NT2/D1 (cell line): ENCODE measurements around the gene GCNA.

Experiments used
- DNase-seq: peaks from one replicate; pipeline ENCODE4 v3.0.0-alpha.2; 2011; ENCODE audit warnings: low read depth, low spot score
- H3K27me3 ChIP-seq: 2 replicates; pipeline ENCODE4 v1.6.0; 2011; ENCODE audit warnings: mild to moderate bottlenecking; ENCODE audit not compliant: insufficient read length, insufficient read depth
- H3K36me3 ChIP-seq: 2 replicates; pipeline ENCODE4 v1.6.1; 2011; ENCODE audit warnings: mild to moderate bottlenecking, low read length, mixed read lengths; ENCODE audit not compliant: insufficient read depth, insufficient read length
- H3K4me1 ChIP-seq: 2 replicates; pipeline ENCODE4 v1.5.1; 2011; ENCODE audit not compliant: insufficient read depth, insufficient read length
- H3K4me3 ChIP-seq: 2 replicates; pipeline ENCODE4 v1.5.1; 2011; ENCODE audit warnings: low read depth; ENCODE audit not compliant: insufficient read length
- H3K9ac ChIP-seq: 2 replicates; pipeline ENCODE4 v1.6.0; 2011; ENCODE audit warnings: low read depth; ENCODE audit not compliant: insufficient read length
- H3K9me3 ChIP-seq: 2 replicates; pipeline ENCODE4 v1.5.1; 2011; ENCODE audit warnings: mild to moderate bottlenecking, low read length; ENCODE audit not compliant: insufficient read depth
- SUZ12 ChIP-seq: IDR thresholded peaks from 2 replicates; pipeline ENCODE4 v1.6.1; 2011; ENCODE audit not compliant: insufficient read length, insufficient read depth; ENCODE audit errors: extremely low read depth
- YY1 ChIP-seq: IDR thresholded peaks from 2 replicates; pipeline ENCODE4 v1.6.1; 2011; ENCODE audit not compliant: insufficient read length, insufficient read depth
- ZNF274 ChIP-seq: IDR thresholded peaks from 2 replicates; pipeline ENCODE4 v1.6.1; 2011; ENCODE audit warnings: mild to moderate bottlenecking, low read depth, low read length

Gene GCNA

DNA sequence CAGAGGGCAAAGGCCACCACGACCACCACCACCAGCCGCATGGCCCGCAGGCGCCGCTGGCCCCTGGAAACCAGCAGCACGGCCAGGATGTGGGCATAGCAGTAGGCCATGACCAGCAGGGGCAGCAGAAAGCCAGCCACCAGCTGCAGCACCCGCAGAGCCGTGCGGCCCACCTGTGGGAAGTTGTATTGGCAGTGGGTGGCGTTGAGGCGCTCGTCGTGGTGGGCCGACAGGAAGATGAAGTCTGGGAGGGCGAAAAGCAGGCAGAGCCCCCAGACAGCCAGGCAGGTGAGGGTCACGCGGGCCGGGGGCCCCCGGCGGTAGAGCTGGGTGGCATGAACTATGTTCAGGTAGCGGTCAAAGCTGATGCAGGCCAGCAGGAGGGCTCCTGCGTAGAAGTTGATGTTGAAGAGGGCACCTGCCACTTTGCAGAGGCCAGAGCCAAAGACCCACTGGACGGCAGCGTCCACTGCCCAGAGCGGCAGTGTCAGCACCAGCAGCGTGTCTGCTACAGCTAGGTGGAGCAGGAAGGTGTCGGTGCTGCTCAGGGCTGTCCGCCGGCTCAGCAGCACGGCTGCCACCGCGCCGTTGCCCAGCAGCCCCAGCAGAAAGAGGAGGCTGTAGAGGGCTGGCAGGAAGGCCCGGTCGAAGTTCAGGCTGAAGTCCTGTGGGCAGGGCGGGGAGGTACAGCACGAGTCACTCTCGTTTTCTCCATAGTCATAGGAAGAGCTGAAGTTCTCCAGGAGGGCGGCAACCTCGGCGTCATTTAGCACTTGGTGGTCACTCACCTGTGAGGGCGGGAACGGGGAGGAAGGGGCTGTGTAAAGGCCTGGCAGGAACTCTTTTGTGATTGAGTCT is 38.7 kb downstream of the GCNA start:
- Histone ChIP-seq H3K4me1 (peaks cover 5% of the 10 kb centered on the region), H3K36me3 (peaks cover 8% of the 10 kb centered on the region), H3K27me3 (no peaks in the 10 kb centered on the region), H3K4me3 (no peak overlapping the region), H3K9ac (no peak overlapping the region), H3K9me3 (no peaks in the 10 kb centered on the region)
- no peak for DNase-seq
- TF ChIP-seq YY1 (no peak), ZNF274 (no peak), SUZ12 (no peak)

- DNase-seq = no peak
- Histone ChIP-seq H3K9ac (no peak overlapping the region), H3K36me3 (peaks cover 1% of the 10 kb centered on the region), H3K4me1 (peaks cover 5% of the 10 kb centered on the region), H3K9me3 (no peaks in the 10 kb centered on the region), H3K4me3 (no peak overlapping the region), H3K27me3 (no peaks in the 10 kb centered on the region)
- TF ChIP-seq YY1 (no peak), ZNF274 (no peak), SUZ12 (no peak)
These were observed 39.5 kb downstream of the GCNA start for GRCh38 chrX:71617742-71618141.

DNA sequence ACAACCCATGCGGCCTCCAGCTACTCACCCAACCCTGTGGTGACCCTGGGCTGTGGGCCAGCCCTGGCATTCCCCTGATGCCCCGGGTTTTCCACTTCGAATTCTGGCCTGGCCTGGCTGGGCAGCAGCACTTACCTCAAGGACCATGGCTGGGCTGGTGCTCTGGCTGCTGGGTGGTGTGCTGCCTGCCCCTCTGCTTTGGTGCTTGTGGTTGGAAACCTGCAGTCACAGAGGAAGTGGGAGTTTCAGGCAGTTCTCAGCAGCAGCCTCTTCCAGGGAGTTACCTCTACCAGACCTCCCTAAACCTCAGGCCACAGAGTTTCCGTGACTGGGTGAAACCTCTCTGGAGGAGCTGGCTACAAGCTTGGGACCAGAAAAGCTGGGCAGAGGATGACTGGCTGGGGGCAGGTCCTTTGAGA is 40.1 kb downstream of the GCNA start, which contains the start of gene CXCR3:
Gene CXCR3 (minus strand): TSS at position 209 of the 419 bp plus-strand sequence. CDS start 62 bp downstream, at position 147.
- DNase-seq = no peak
- Histone ChIP-seq H3K36me3 (no peaks in the 10 kb centered on the region), H3K4me3 (no peak within 1 kb of the TSS), H3K4me1 (peaks cover 8% of the 10 kb centered on the region), H3K9ac (no peak within 1 kb of the TSS), H3K27me3 (no peaks in the 10 kb centered on the region), H3K9me3 (no peaks in the 10 kb centered on the region)
- no peak for TF ChIP-seq YY1
- TF ChIP-seq ZNF274 = no peak
- TF ChIP-seq SUZ12 = no peak

GRCh38 chrX:71618787-71619186 is 40.5 kb downstream of the GCNA start:
- DNase-seq = no peak
- no peaks in the 10 kb centered on the region for H3K36me3 ChIP-seq
- H3K9me3 ChIP-seq = no peaks in the 10 kb centered on the region
- no peak overlapping the region for H3K4me3 ChIP-seq
- TF ChIP-seq SUZ12 = no peak
- TF ChIP-seq YY1 = no peak
- TF ChIP-seq ZNF274 = no peak
- H3K9ac ChIP-seq = no peak overlapping the region
- H3K27me3 ChIP-seq = no peaks in the 10 kb centered on the region
- H3K4me1 ChIP-seq = peaks cover 8% of the 10 kb centered on the region

DNA sequence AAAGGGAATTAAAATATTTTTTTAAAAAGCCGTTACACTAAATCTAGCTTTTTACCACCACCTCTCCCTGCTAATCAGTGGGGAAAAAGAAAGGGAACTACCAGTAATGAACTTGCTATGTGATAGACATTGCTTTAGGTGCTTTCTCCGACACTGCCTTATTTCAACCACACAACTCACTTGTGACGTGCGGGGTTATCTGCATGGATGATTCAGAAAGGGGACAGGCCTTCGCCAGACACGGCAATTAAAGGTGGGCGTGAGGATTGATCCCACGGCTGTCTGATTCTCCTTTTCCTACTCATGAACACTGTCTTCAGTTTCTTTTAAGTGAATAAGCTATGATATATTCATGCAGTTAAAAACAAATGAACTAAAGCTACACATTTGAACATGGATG is 41.0 kb downstream of the GCNA start:
- H3K36me3 ChIP-seq = no peaks in the 10 kb centered on the region
- no peak for DNase-seq
- H3K4me1 ChIP-seq = peaks cover 8% of the 10 kb centered on the region
- no peak overlapping the region for H3K9ac ChIP-seq
- TF ChIP-seq ZNF274 (no peak), YY1 (no peak), SUZ12 (no peak)
- H3K9me3 ChIP-seq = no peaks in the 10 kb centered on the region
- H3K27me3 ChIP-seq = no peaks in the 10 kb centered on the region
- no peak overlapping the region for H3K4me3 ChIP-seq

- Histone ChIP-seq H3K4me3 (no peak overlapping the region), H3K9me3 (no peaks in the 10 kb centered on the region), H3K4me1 (peaks cover 8% of the 10 kb centered on the region), H3K36me3 (no peaks in the 10 kb centered on the region), H3K27me3 (no peaks in the 10 kb centered on the region), H3K9ac (no peak overlapping the region)
- DNase-seq = no peak
- TF ChIP-seq ZNF274 (no peak), SUZ12 (no peak), YY1 (no peak)
These were observed 41.7 kb downstream of the GCNA start for GRCh38 chrX:71619986-71620385.

GRCh38 chrX:71621603-71622002 is 43.4 kb downstream of the GCNA start:
- DNase-seq = no peak
- Histone ChIP-seq H3K9me3 (no peaks in the 10 kb centered on the region), H3K4me3 (no peak overlapping the region), H3K9ac (no peak overlapping the region), H3K36me3 (no peaks in the 10 kb centered on the region), H3K27me3 (no peaks in the 10 kb centered on the region), H3K4me1 (peaks cover 8% of the 10 kb centered on the region)
- TF ChIP-seq ZNF274 (no peak), YY1 (no peak), SUZ12 (no peak)
